HG03558 (cell line): ENCODE results near the gene MOSPD3.

ENCODE experiments used
- ATAC-seq: cut with Tn5 transposase; IDR thresholded peaks from one replicate; pipeline ENCODE4 v1.9.1; 2021; ENCODE audit warnings: moderate number of reproducible peaks; ENCODE audit not compliant: unreplicated experiment; ENCODE audit errors: extremely low read depth

The MOSPD3 gene

DNA sequence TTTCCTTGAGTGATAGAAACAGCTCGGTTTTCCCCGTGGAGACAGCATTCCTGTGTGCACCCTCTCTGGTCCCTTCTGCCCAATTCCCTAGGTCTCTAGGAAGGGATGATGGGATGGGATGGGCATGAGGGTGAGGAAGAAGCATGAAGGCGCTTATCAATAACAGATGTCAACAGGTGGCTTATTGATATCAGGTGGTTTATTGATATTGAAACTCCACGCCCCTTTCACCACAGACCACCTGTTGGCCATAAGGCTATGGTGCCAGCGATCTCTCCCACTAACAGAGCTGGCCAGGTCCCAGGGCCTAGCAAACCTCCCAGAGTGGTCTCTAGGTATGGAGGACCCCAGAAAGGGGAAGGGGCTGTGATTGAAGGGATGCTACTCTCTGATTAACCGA lies 7.9 kb downstream of the MOSPD3 start:
- no peak for ATAC-seq

DNA sequence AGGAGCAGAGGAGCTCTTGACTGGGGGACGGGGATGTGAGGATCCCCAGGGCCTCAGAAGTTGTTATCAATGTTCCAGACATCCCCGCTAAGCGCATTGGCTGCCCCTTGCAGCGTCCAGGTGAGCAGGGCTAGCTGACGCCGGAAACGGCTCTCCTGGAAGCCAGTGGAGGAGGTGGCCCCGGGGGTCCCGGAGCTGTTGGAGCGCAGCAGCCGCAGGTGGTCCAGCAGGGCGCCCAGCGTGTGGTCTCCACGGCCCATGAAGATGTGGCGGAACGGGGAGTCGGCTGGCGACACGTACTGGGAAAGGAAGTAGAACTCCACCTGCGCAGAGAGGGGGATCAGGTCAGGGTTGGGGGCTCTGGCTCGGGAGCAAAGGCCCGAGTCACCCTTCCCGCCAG lies 8.5 kb downstream of the MOSPD3 start:
- no peak for ATAC-seq

DNA sequence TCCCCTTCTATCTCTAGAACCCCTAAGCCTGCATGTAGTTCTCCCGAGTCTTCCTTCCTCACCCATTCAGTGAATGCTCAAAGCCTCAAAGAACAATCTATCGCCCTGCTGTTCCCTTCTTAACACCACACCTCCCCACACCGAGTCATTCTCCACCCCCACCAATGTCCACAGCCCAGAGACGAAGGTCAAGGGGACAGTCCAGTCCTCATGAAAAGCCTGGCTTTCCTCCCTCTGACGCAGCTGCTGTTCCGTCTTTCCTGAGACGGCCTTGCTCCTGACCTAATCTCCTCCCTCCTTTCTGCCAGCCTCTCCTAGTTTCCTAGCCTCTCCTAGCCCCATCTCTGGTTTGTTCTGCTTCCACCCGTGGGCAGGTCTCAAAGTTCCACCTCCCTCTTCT lies 9.2 kb downstream of the MOSPD3 start:
- no peak for ATAC-seq

DNA sequence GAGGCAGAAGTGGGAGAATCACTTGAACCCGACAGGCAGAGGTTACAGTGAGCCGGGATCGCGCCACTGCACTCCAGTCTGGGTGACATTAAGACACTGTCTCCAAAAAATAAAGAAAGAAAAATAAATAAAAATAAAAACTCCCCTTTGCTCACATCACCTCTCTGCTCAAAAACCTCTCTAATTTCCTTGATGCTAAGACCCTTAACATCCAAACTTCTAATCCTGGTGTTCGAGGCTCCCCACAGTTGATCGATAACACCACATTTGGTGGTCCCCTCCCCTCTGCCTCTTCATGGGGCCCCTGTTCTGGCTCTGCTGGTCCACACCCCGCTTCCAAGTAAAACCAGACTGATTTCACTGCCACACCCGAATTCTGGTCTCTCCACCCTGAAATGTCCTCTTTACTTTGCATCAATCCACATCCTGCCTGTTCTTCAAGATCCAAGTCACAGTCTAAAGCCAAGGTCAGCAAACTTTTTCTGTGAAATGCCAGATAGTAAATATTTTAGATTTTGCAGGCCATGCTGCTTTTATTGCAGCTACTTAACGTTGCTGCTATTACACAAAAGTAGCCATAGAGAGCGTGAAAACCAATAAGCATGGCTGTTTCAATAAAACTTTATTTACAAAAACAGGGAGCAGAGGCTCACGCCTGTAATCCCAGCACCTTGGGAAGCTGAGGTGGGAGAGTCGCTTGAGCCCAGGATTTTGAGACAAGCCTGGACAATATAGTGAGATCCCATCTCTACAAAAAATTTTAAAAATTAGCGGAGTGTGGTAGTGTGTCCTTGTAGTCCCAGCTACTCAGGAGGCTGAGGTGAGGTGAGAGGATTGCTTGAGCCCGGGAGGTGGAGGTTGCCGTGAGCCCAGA lies 11.8 kb downstream of the MOSPD3 start:
- ATAC-seq: no peak

DNA sequence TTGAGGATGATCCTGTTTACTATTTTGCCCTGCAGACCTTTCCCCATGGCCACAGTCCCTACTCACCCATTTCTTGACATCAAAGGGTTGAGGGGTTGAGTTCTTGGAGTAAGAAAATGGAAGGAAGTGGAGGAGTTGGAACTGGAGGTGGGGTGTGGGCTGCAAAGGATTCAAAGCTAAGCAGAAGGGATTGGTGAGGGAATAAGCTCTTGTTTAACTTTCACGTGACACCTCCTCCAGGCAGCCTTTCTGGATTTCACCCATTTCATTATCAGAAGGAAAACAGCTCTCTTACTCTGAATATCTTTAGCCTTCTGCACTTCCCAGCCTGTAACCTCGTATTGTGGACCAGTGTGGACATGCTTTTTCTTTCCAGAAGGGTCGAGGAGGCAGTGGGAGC lies 13.7 kb downstream of the MOSPD3 start:
- ATAC-seq: no peak

DNA sequence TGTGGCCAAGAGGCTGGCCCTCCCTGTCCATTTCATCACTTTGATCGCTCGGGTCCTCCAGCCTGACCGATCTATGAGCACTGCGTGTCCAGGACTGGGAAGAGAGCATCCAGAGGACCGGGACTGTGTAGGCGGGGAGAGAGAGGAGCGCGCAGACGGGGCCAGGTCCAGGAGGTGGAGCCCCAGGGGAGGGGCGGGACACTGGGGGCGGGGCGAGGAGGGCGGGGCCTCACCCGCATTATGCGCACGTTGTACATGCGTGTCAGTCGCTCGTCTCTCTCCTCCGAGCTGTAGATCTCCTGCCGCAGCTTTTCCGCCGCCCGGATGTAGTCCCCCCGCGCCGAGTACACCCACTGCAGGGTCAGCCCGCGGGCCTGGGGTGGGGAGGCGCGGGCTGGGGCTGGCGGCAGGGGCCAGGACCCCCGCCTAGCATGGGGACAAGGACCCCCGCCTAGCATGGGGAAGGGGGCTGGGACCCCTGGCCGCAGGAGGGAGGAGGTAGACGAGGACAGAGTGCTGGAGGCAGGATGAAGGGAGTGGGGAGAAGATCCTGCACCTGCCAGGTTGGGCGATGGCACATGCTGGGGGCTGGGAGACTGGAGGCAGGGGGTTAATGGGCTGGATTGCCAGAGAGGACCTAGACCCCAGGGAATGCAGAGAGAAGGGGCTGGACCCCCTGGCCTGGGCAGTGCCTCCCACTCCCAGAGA lies 14.3 kb downstream of the MOSPD3 start:
- ATAC-seq: no peak

DNA sequence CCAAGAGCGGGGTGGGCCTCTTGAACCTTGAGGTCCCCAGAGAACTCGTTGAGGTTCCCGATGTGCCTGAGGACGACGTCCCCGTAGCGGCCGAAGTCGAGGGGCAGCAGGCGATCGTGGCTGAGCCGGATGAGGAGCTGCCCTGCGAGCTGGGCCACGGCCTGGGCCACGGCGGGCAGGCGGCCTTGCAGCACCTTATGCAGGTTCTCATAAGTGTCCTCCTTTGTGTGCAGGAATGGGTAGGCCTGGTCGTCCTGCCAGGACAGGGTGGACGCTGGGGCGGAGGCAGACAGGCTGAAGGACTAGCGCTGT lies 14.9 kb downstream of the MOSPD3 start:
- no peak for ATAC-seq

DNA sequence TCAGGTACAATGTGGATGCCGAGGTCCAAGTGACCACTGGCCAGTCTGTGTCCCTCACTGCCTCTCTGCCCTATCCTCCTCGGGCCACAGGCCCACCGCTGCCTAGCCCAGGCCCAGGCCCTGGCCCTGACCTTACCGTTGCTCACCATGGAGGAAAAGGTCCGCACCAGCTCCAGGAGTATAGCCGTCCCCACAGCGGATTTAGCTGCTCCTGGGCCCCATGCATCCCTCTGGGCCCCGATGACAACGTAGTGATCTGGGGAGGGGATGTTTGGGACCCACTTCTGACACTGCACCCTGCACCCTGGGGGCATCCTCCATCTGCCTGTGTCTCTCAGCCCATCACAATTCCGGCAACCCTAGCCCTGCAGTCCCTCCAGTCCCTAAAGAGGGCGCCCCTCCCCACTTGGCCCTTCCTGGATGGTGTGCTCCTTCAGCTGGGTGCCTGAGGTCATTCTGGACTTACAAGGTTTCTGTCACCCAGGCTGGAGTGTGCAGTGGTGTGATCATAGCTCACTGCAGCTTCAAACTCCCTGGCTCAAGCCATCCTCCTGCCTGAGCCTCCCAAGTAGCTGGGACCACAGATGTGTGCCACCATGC lies 16.9 kb downstream of the MOSPD3 start:
- ATAC-seq: no peak

DNA sequence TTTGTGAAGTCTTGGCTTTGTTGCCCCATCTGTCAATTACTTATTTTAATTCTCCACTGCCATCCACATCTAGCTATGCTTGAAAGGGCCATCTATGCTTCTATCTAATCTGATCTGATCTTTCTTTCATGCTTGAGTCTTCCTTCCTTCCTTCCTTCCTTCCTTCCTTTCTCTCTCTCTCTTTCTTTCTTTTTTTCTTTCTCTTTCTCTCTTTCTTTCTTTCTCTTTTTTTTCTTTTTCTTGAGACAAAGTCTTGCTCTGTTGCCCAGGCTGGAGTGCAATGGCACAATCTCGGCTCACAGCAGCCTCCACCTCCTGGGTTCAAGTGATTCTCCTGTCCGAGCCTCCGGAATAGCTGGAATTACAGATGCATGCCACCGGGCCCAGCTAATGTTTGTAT lies 17.7 kb downstream of the MOSPD3 start:
- no peak for ATAC-seq

DNA sequence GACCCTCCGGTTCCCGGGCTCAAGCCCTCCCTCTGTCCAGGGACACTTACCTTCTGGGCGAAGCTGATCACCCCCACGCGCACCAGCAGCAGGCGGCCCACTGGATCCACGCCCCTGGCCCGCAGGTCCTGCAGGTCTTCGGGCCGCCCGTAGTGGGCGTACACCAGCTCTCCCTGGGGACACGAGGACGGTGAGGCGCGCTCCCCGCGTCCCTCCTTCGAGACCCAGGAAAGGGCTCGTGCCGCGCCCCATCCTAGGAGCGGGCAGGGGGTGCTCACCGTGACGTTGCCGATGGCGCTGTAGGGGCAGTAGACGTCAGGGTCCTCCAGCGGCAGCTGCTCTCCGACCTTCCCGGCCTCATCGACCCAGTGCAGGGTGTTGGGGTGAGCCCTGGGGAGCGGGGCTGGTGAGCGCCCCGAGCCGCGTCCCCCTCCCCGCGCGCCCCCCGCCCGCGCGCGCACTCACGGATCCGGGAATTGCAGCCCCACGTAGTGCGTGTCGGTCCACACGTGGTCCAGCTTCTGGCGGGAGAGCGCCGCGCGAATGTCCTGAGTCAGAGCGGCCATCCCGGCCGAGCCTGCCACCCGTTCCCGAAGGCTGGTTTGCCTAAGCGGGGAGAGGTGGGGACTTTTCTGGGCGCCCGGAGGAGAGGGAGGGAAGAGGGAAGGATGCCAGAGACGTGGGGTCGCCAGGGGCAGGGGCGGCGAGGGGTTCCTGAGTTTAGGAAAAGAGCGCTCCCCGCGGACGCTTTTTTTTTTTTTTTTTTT lies 20.8 kb downstream of the MOSPD3 start:
- no peak for ATAC-seq

DNA sequence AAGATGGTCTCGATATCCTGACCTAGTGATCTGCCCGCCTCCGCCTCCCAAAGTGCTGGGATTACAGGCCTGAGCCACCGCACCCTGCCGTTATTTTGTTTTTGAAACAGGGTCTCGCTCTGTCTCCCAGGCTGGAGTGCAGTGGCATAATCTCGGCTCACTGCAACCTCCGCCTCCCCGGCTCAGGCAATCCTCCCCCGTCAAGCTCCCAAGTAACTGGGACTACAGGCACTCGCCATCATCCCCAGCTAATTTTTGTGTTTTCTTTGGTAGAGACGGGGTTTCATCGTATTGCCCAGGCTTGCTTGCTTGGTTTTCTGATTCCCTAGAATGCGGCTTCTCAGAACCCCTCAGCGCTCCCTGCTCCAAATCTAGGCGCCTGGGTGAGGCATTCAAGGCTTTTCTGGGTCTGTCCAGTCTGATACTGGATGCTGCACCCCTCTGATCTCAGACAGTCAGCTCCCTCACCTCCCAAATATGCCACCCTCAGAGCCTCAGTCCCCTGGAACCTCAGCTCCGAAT lies 27.7 kb downstream of the MOSPD3 start:
- no peak for ATAC-seq

DNA sequence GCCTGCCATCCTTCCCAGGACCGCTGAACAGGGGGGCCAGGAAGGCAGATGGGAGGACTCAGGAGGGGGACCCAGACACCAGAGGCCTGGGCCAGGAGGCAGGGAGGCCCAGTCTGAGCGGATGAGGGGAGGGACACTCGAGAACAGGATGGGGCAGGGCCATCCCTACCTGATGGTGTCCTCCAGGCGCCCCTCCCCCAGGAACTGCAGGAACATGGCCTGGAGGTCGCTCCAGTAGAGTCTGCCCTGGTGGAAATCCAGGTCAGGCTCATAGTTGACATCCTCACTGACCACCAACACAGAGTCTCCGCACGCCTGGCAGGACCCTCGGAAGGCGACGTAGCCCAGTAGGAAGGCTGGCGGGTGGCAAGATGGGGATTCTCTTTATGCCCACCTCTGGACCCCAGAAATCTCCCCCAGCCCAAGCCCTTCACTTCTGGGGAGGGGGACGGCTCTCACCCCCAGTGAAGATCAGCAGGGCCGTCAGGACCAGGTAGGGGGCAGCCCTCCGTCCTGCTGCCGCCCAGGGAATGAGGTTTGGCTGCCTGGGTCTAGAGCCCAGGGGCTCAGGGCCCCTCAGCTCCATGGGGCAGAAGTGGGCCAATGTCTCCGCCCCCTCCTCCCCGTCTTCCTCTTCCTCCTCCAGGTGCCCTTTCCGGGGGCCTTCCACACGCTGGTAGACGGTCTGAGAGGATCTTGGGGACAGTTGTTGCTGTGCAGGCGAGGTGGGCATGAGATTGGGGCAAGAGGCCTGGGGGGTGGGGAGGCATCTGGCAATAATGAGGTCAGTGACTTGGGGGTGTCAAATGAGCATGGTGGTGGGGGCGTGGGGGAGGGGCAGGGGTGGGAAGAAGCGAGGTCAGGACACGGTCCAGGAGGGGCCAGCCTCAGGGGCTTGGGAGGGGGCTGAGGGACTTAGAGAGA lies 28.4 kb downstream of the MOSPD3 start:
- no peak for ATAC-seq

DNA sequence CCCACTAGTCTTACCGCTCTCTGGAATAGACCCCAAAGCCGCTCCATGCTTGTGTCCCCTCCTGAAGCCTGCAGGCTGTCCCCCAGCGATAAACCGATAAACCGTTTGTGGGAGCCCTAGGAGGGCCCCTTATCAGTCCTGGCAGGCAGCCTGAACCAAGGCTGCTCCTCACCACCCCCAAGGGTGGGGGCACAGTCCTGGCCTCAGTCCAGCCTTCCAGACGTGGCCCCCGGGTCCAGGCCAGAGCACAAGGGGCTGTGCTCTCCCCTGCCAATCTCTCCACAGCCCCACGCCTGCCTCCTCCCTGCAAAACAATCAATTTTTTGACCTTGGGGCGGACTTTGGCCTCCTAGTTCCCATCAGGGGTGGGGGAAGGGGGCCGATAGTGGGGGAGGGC lies 29.1 kb downstream of the MOSPD3 start, which contains the start of gene TFR2:
Gene TFR2, minus strand, starts transcription at position 90 of the 397 bp plus-strand sequence. Its CDS starts 43 bp downstream, at position 47.
- ATAC-seq: no peak

DNA sequence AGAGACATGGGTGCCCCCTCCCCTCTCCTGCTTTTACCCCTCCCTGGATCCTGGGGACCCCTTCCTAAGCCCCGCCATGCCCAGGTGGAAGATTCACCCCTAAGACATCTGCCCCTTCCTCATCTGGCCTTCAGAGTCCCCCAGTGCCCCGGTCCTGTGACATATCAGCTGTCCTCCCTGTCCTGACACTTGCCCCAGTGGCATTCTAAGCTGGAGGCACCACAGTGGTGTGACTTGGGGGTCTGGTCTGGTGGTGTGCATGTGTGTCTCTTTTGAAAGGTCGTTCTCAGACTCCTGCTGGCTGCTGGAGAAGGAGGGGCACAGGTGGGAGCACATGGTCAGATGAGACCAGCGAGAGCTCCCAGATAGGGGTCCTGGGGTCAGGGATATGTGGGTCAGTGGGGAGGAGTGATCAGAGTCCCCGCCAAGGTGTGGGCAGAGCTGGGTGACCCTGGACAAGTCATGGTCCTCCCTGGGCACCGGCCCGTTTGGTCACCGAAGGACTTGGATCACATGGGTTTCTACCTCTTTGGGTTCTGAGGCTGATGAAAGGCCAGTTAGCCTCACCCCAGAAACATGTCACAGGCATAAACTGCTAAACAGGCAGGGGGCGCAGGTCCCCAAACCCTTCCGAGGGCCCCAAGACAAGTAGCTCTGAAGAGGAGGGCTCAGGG lies 29.7 kb downstream of the MOSPD3 start:
- no peak for ATAC-seq

DNA sequence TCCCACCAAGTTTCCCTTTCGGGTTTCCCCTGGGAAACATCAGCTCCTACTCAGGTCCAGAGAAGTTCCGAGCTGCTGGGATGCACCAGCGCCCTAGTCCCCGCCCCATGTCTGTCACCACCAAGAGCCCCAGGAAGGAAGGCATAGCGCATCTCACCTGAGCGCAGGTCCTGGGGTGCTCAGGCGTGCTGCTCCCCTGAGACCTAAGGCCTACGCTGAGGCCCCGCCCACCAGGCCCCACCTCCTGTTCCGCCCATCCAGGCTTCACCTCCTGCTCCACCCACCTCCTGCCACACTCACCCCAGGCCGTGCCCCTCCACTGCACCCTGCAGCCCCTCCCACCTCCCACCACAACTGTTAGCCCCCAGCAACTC lies 30.2 kb downstream of the MOSPD3 start:
- ATAC-seq: no peak

DNA sequence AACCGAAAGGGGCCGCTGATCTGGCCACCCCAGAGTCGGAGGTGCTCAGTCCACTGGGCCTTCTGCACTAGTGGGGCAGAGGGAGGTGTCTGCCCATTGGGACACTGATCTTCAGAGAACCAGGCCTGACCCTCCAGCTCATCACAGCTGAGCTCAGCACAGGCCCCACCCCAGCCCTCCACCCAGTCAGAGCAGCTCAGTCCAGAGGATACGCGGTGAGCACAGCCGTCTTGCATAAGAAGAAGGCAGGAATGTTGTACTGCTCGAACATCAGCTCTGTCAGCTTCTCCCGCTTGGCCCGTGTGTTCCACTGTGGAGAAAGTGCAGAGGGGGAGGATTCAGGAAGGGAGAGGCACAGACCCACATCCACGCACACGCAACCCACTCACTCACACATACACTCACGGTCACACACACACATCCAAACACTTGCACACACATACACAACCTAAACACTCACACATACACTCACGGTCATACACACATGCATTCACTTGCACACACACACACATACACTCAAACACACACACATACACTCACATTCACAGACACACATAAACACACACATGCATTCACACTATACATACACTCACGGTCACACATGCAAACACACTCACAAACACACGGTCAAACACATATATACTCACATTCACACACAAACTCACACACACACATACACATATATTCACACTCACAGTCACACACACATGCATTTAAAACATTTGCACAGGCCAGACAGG lies 37.7 kb downstream of the MOSPD3 start:
- ATAC-seq: no peak

DNA sequence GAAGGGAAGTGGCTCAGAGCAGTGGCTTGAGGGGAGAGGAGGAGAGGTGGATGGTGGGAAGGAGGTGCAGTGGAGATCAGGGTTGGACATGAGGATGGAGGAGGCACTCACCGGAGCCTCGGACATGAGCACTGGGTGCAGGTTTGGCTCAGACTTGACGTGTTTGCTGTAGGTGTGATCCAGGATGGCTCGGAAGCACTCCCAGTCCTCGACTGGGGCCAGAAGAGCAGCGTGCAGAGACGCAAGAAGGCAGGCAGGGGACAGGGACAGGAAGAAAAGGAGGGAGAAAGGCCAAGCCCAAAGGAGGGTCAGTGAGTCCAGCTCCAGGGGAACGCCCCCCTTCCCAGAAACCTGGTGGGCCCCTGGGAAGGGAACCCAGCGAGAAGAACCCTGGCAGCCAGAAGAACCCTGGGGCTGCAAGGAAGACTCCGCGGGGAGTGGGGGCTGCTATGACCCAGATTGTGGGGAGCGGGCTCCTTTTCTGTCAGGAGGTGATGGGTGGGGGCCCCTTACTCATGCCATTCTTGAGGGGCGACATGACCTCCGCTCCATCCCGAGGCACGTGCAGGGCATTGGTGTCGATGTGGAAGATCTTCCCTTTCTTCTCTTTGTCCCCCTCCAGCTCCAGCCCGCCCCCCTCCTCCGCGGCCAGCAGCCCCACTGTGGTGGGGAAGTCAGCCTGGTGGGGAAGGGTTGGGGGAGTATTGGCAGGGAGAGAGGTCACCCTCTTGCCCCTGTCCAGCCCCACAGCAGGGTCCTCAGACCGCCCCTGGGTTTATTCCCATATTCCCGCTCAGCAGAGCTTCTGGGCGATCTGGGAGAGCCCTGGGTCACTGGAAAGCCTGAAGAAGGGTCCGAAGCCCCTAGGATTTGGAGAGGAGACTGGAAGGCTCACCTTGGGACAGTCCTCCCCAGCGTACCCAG lies 42.8 kb downstream of the MOSPD3 start:
- ATAC-seq: no peak
